ENCODE data around the gene SMARCAL1. TPM values are rescaled to one million over a fixed set of nuclear protein-coding genes. Genes with fewer than 3 reads are reported as not detected.

The SMARCAL1 gene
- total and polyA plus RNA-seq, 2 of the 13 experiments (the other 11 are each of a cell fraction or from before 2014, with no cell fraction given) = 12.7 to 21.3 TPM

GRCh38 chr2:216431531-216431856 is 19.2 kb downstream of the SMARCAL1 start:
- Histone ChIP-seq H3K27ac (ENCODE audit: extremely low read length, insufficient read depth, low read length) (no peak overlapping the region), H3K27me3 (ENCODE audit: control insufficient read depth in 1 of 2, insufficient read depth in 2 of 2, low read length in 2 of 2) (no peaks in the 10 kb centered on the region), H3K4me3 (replicated peaks in 1 of 3; ENCODE audit: insufficient read depth in 1 of 3, low read depth in 2 of 3, low read length in 3 of 3) (no peak overlapping the region), H3K36me3 (replicated peaks in 1 of 2; ENCODE audit: control insufficient read depth in 1 of 2, insufficient read depth in 2 of 2, low read length in 2 of 2) (peaks cover 24 to 62% of the 10 kb centered on the region in 2 experiments), H2AFZ (ENCODE audit: low read length) (no peak overlapping the region), H3K4me1 (ENCODE audit: insufficient read depth, low read length) (no peaks in the 10 kb centered on the region), H3K9me3 (ENCODE audit: low read length) (no peaks in the 10 kb centered on the region), H4K20me1 (ENCODE audit: insufficient read depth, low read length) (no peaks in the 10 kb centered on the region), H3K4me2 (ENCODE audit: low read depth, low read length) (no peak overlapping the region), H3K79me2 (ENCODE audit: insufficient read depth, low read length) (no peaks in the 10 kb centered on the region), H3K9ac (ENCODE audit: insufficient read depth, low read depth, low read length) (no peak overlapping the region)
- ChIA-PET POLR2A (no interaction called here), CTCF (ENCODE audit: low intra/inter-chr PET ratio, low total read pairs) (no interaction called here)
- DNase-seq (ENCODE audit: low spot score) (no peak), ATAC-seq (no peak), FAIRE-seq (no peak)
- TF ChIP-seq NFYB (CRISPR knock-in tag; IDR thresholded peaks at IDR 0.05) = no peak
- TF ChIP-seq, protein P1, sequence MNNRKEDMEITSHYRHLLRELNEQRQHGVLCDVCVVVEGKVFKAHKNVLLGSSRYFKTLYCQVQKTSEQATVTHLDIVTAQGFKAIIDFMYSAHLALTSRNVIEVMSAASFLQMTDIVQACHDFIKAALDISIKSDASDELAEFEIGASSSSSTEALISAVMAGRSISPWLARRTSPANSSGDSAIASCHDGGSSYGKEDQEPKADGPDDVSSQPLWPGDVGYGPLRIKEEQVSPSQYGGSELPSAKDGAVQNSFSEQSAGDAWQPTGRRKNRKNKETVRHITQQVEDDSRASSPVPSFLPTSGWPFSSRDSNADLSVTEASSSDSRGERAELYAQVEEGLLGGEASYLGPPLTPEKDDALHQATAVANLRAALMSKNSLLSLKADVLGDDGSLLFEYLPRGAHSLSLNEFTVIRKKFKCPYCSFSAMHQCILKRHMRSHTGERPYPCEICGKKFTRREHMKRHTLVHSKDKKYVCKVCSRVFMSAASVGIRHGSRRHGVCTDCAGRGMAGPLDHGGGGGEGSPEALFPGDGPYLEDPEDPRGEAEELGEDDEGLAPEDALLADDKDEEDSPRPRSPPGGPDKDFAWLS (CRISPR knock-in tag; IDR thresholded peaks at IDR 0.05; ENCODE audit: borderline replicate concordance) = no peak
- TF ChIP-seq MXD1 (CRISPR knock-in tag; IDR thresholded peaks at IDR 0.05) = no peak
- TF ChIP-seq KMT2B (CRISPR knock-in tag; IDR thresholded peaks at IDR 0.05) = no peak
- no peak for TF ChIP-seq MAFF (IDR thresholded peaks at IDR 0.05; ENCODE audit: low read depth, low read length)
- no peak for TF ChIP-seq SMYD3 (CRISPR knock-in tag; IDR thresholded peaks at IDR 0.05)
- TF ChIP-seq ZNF772 (CRISPR knock-in tag; IDR thresholded peaks at IDR 0.05) = no peak
- TF ChIP-seq RAD51 (IDR thresholded peaks at IDR 0.05; ENCODE audit: borderline replicate concordance) = no peak
- no peak for TF ChIP-seq NFE2L2 (IDR thresholded peaks at IDR 0.05; ENCODE audit: low read length)
- no peak for TF ChIP-seq ISX (CRISPR knock-in tag; conservative IDR thresholded peaks at IDR 0.05)
- intact Hi-C loops (cut with micrococcal nuclease; ENCODE audit: unreplicated experiment) (no loop called here), in situ Hi-C loops (cut with HindIII; ENCODE audit: extremely low pct_ligation_motif_present, low pct_unique_long_range_greater_than_20kb) (no loop called here)
- BruUV-seq (replicated peaks) = no TSS peak
